NK-92 (cell line): ENCODE results near the gene MYNN.
"Not testable (repeated sequence)": the region's sequence is repeated elsewhere in the genome, so short reads cannot be mapped to it uniquely, and the experiment has no call there.

Source experiments
- DNase-seq: peaks from one replicate; lab custom pipeline; 2025; ENCODE audit not compliant: unreplicated experiment; lab: John Stamatoyannopoulos, UW

The MYNN gene

GRCh38 chr3:169772897-169773816, at the start of gene MYNN:
MYNN (plus strand) TSS chr3:169773396; CDS start chr3:169774296, 900 bp downstream.
- DNase-seq = peak; percentile 12

GRCh38 chr3:169731857-169732256, 41.3 kb upstream of the MYNN start:
- not testable (repeated sequence) for DNase-seq

GRCh38 chr3:169739067-169739466, 34.1 kb upstream of the MYNN start:
- DNase-seq = no peak

GRCh38 chr3:169744366-169745054, 28.7 kb upstream of the MYNN start:
- DNase-seq = no peak

- no peak for DNase-seq
Measured at GRCh38 chr3:169746924-169747323, 26.3 kb upstream of the MYNN start.

- no peak for DNase-seq
Measured at GRCh38 chr3:169748670-169749069, 24.5 kb upstream of the MYNN start.

GRCh38 chr3:169750665-169751064, 22.5 kb upstream of the MYNN start:
- DNase-seq = no peak

- no peak for DNase-seq
Measured at GRCh38 chr3:169751875-169752274, 21.3 kb upstream of the MYNN start.

- no peak for DNase-seq
Measured at GRCh38 chr3:169754711-169755110, 18.5 kb upstream of the MYNN start.

- no peak for DNase-seq
Measured at GRCh38 chr3:169755488-169755887, 17.7 kb upstream of the MYNN start.

- no peak for DNase-seq
Measured at GRCh38 chr3:169758359-169758994, 14.7 kb upstream of the MYNN start.

GRCh38 chr3:169759256-169759655, 13.9 kb upstream of the MYNN start:
- no peak for DNase-seq

GRCh38 chr3:169760479-169760878, 12.7 kb upstream of the MYNN start:
- DNase-seq = no peak

- no peak for DNase-seq
Measured at GRCh38 chr3:169764312-169764881, 8.8 kb upstream of the MYNN start.

- peak; percentile 69 for DNase-seq
Measured at GRCh38 chr3:169764882-169765612, 8.1 kb upstream of the MYNN start, which contains the start of gene TERC. TERC (minus strand) TSS chr3:169765060.

GRCh38 chr3:169769287-169770181, 3.7 kb upstream of the MYNN start, which contains the start of gene ACTRT3:
ACTRT3 (minus strand) TSS chr3:169769561; CDS start chr3:169769520, 41 bp downstream.
- no peak for DNase-seq

- no peak for DNase-seq
Measured at GRCh38 chr3:169771497-169772304, 1.5 kb upstream of the MYNN start.

GRCh38 chr3:169772305-169772896, 795 bp upstream of the MYNN start:
- peak; percentile 41 for DNase-seq
